Mammary epithelial cell (primary cell): ENCODE data around the gene PCDH15.

Source experiments
- CTCF ChIP-seq, 2 donors: IDR thresholded peaks in 1 of 2; conservative IDR thresholded peaks in 1 of 2; 2 replicates each; pipeline ENCODE4 v1.5.1; 2011 to 2012; ENCODE audit warnings: inconsistent platforms in 2 of 2, low read length in 2 of 2, mild to moderate bottlenecking in 2 of 2, control low read depth in 1 of 2, low read depth in 1 of 2; ENCODE audit not compliant: insufficient read depth in 1 of 2; ENCODE audit errors: extremely low read depth in 1 of 2
- EZH2 ChIP-seq: IDR thresholded peaks from 2 replicates; pipeline ENCODE4 v1.6.1; 2012; ENCODE audit warnings: low read length, inconsistent platforms, borderline replicate concordance

DNA sequence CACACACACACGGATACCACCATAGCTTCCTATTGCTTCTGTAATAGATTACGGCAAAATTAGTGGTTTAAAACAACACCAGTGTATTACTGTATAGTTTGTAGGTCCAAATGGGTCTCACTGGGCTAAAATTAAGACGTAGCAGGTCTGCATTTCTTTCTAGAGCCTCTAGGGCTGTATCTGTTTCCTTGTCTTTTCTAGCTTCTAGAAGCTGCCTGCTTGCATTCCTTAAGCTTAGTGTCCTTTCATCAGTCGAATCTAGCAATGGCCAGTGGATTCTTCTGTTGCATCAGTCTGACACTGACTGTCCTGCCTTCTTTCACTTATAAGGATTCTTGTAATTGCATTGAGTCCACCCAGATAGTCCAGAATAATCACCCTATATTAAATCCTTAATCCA lies 882.3 kb downstream of the PCDH15 start:
- TF ChIP-seq CTCF (conservative IDR thresholded peaks at IDR 0.05 in 1 of 2, IDR thresholded peaks at IDR 0.05 in 1 of 2; ENCODE audit: extremely low read depth in 1 of 2, insufficient read depth in 1 of 2, low read depth in 1 of 2, low read length in 2 of 2), result no peak
- TF ChIP-seq EZH2, result no peak
